Kidney epithelial cell (primary cell): ENCODE results near the gene C1QTNF12. TPM values are rescaled to one million over a fixed set of nuclear protein-coding genes. Genes with fewer than 3 reads are reported as not detected.
"Not testable (repeated sequence)": the region's sequence is repeated elsewhere in the genome, so short reads cannot be mapped to it uniquely, and the experiment has no call there.

Experiments used
- DNase-seq: peaks from one replicate; pipeline ENCODE4 v3.0.0-alpha.2; 2010; ENCODE audit warnings: low read depth
- H3K27me3 ChIP-seq: 2 replicates; pipeline ENCODE4 v1.6.0; 2011; ENCODE audit warnings: low read length; ENCODE audit not compliant: control insufficient read depth, insufficient read depth
- H3K36me3 ChIP-seq: 2 replicates; pipeline ENCODE4 v1.5.1; 2011; ENCODE audit warnings: low read length; ENCODE audit not compliant: control insufficient read depth, insufficient read depth
- H3K4me3 ChIP-seq: 2 replicates; pipeline ENCODE4 v1.5.1; 2011; ENCODE audit warnings: low read depth, mild to moderate bottlenecking, control low read depth, low read length
- total RNA-seq: library from RNA; depleted of rRNA; stranded (reverse); fragments of >200 nt; gene quantifications from 2 replicates; pipeline ENCODE4 v1.2.3, GENCODE V29; 2015
- TF ChIP-seq, protein P1 (sequence below): IDR thresholded peaks from 2 replicates; pipeline ENCODE4 v1.5.1; 2011; ENCODE audit warnings: mild to moderate bottlenecking, moderate library complexity, low read length, control low read depth, inconsistent platforms; ENCODE audit not compliant: insufficient read depth, poor library complexity, severe bottlenecking

Gene C1QTNF12
- total RNA-seq, 1 donor from 2014 or later: 0.88 TPM

DNA sequence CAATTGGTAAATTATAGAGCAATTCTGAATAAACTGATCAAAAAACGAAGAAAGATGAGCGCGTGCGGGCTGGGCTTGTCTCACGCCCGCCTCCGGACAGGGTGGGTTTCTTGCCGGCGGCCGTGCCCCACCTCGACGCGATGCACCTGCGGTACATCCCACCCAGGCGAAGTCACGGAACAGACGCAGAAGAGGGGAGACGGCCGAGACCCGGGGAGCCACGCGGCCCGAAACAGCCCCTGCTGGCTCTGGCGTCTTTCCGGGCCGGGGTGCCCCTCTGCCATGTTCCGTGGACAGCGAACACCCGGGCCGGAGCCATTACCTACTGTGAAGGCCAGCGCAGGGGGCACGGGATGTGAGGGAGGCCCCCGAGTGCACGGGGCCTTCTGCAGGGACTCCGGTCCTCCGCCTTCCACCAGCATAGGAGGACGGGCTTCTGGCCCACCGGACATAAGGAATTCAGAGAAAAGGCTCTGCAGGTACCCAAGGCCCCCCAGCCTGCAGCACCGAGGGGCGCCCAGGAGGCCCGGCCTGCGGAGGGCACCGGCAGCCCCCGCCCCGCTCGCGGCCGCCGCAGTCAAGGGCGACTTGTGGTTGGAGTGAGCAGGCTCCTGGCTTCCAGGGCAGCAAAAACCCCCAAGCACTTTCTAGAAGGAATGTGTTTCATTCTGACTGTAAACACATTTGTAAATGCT lies 7.6 kb upstream of the C1QTNF12 start:
- TF ChIP-seq, protein P1, sequence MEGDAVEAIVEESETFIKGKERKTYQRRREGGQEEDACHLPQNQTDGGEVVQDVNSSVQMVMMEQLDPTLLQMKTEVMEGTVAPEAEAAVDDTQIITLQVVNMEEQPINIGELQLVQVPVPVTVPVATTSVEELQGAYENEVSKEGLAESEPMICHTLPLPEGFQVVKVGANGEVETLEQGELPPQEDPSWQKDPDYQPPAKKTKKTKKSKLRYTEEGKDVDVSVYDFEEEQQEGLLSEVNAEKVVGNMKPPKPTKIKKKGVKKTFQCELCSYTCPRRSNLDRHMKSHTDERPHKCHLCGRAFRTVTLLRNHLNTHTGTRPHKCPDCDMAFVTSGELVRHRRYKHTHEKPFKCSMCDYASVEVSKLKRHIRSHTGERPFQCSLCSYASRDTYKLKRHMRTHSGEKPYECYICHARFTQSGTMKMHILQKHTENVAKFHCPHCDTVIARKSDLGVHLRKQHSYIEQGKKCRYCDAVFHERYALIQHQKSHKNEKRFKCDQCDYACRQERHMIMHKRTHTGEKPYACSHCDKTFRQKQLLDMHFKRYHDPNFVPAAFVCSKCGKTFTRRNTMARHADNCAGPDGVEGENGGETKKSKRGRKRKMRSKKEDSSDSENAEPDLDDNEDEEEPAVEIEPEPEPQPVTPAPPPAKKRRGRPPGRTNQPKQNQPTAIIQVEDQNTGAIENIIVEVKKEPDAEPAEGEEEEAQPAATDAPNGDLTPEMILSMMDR: no peak
- no peak for DNase-seq
- H3K27me3 ChIP-seq: no peaks in the 10 kb centered on the region
- no peak overlapping the region for H3K4me3 ChIP-seq
- peaks cover 1% of the 10 kb centered on the region for H3K36me3 ChIP-seq

DNA sequence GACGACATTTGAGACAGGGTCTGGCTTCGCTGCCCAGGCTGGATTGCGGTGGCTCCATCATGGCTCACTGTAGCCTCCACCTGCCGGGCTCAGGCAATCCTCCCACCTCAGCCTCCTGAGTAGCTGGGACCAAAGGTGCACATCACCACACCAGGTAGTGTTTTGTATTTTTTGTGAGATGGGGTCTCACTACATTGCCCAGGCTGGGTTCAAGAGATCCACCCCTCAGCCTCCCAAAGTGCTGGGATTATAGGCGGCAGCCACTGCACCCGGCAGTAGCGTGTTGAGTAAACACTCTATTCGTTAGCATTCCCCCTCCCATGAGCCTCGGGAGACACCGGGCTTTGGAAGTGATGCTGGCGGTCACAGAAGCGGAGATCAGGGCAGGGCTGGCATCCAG lies 6.8 kb upstream of the C1QTNF12 start:
- DNase-seq: no peak
- TF ChIP-seq, protein P1: no peak
- Histone ChIP-seq H3K36me3 (no peaks in the 10 kb centered on the region), H3K4me3 (no peak overlapping the region), H3K27me3 (no peaks in the 10 kb centered on the region)

DNA sequence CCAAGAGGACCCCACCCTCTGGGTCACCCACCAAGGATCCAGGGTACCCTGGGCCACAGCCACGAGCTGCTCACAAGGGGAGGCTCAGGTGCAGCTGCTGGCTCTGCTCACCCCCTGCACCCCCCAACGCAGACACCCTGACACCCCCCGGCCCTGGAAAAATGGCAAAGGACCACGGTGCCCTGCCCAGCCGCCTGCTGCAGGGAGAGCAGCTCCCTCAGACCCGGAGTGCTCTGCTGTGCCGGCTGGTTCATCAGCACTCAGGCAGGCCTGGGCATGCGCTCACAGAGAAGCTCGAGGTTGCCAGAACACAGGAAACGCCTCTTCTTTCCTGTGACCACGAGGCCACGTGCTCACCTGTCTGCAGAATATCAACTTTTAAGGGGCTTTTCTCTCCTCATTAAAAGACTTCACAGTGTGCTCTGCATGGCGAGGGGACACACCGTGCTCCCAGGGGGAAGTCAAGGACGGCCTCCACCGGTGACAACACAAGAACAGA lies 4.3 kb upstream of the C1QTNF12 start:
- Histone ChIP-seq H3K4me3 (no peak overlapping the region), H3K27me3 (peaks cover 18% of the 10 kb centered on the region), H3K36me3 (no peaks in the 10 kb centered on the region)
- DNase-seq: no peak
- TF ChIP-seq, protein P1: no peak

DNA sequence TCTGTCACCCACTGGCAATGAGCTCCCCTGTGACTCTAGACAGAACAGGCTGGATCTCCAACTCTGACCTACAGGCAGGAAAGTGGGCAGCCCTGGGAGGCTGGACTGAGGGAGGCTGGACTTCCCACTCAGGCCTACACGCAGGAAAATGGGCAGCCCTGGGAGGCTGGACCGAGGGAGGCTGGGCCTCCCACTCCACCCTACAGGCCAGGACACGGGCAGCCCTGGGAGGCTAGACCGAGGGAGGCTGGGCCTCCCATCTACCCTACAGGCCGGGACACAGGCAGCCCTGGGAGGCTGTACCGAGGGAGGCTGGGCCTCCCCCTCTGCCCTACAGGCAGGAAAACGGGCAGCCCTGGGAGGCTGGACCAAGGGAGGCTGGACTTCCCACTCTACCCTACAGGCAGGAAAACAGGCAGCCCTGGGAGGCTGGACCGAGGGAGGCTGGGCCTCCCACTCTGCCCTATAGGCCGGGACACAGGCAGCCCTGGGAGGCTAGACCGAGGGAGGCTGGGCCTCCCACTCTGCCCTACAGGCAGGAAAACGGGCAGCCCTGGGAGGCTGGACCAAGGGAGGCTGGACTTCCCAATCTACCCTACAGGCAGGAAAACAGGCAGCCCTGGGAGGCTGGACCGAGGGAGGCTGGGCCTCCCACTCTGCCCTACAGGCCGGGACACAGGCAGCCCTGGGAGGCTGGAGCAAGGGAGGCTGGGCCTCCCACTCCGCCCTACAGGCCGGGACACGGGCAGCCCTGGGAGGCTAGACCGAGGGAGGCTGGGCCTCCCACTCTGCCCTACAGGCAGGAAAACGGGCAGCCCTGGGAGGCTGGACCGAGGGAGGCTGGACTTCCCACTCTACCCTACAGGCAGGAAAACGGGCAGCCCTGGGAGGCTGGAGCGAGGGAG lies 1.7 kb upstream of the C1QTNF12 start:
- DNase-seq, H3K36me3 ChIP-seq, H3K4me3 ChIP-seq: not testable (repeated sequence)
- H3K27me3 ChIP-seq: peaks cover 37% of the 10 kb centered on the region

DNA sequence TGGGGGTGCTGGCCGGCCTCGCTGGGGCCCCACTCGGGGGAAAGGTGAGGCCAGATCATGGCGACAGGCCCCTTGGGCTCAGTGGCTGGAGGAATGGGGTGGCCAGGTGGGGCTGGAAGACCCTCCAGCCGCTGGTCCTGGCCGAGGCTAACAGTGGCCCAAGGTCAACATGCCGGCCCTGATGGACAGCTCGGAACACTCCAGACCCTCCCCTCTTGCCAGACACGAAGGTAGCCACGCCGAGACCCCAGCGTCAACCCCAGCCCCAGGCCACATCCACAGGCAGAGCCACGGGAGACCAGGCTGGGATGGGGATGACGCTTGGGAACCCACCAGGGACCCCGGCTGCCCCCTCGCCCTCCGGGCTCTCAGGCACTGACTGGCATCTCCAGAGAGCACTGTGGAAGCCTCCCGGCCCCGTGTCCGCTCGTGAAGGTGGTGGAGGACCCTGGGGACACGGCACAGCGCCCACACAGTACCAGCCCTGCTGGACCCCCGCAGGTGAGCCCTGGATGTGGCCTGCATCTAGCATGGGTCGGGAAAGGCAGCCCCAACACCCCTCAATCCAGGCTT lies 905 bp upstream of the C1QTNF12 start:
- no peaks in the 10 kb centered on the region for H3K36me3 ChIP-seq
- H3K27me3 ChIP-seq: peaks cover 42% of the 10 kb centered on the region
- no peak for DNase-seq
- TF ChIP-seq, protein P1: no peak
- H3K4me3 ChIP-seq: no peak overlapping the region
